DOHH2 (cell line): ENCODE results near the gene SRP72.

ENCODE experiments used
- CTCF ChIP-seq: fragments of 200-600 bp; sonication (generic); IDR thresholded peaks from one replicate; pipeline ENCODE4 v1.5.1; 2014; ENCODE audit warnings: antibody characterized with exemption, mild to moderate bottlenecking, low read depth, low read length; ENCODE audit not compliant: poor library complexity, severe bottlenecking
- EZH2phosphoT487 ChIP-seq: fragments of 200-600 bp; sonication (generic); IDR thresholded peaks from 2 replicates; pipeline ENCODE4 v1.6.1; 2017; ENCODE audit warnings: borderline replicate concordance, mild to moderate bottlenecking, antibody characterized with exemption, low read length, moderate library complexity, mixed read lengths

- TF ChIP-seq CTCF (no peak), EZH2phosphoT487 (no peak)
Observed at GRCh38 chr4:56477192-56477702, 9.8 kb downstream of the SRP72 start.
